K562 (cell line): ENCODE measurements around the gene PHYKPL. TPM values are rescaled to one million over a fixed set of nuclear protein-coding genes. Genes with fewer than 3 reads are reported as not detected.

Experiments used
- RBM25 ChIP-seq: fragments of 200-400 bp; formaldehyde crosslinking; IDR thresholded peaks from 2 replicates; pipeline ENCODE4 v1.6.1; 2018; ENCODE audit warnings: low read length, low read depth, moderate library complexity; ENCODE audit not compliant: severe bottlenecking
- SMAD2 ChIP-seq: fragments of 150-350 bp; IDR thresholded peaks from 2 replicates; pipeline ENCODE4 v1.6.1; 2014; ENCODE audit warnings: low read depth, mild to moderate bottlenecking, low read length
- ZBTB40 ChIP-seq, 2 experiments: fragments of 450-650 bp in 1 of 2; sonication (generic) in 1 of 2; formaldehyde crosslinking in 1 of 2; IDR thresholded peaks; 2 replicates each; pipeline versions ENCODE4 v1.7.1 to v1.9.0; 2016 to 2022; ENCODE audit warnings: inconsistent platforms in 1 of 2, mild to moderate bottlenecking in 1 of 2, missing genetic modification reagents in 1 of 2
- polyA plus RNA-seq, 8 experiments: library from polyadenylated mRNA; depleted of rRNA in 4 of 8; stranded (reverse) in 5 of 8; unstranded in 3 of 8; fragments of >200 nt; fragmentation: Nextera tagmentation in 2 of 8; fragmentation: Illumina TruSeq in 1 of 8; extraction: Ambion mirVana in 2 of 8; extraction: Trizol in 1 of 8; gene quantifications; 2 replicates each; pipeline versions ENCODE4 v1.2.1 to v1.2.3, GENCODE V29; 2011 to 2014; ENCODE audit warnings: inconsistent platforms in 1 of 8, missing spikeins in 1 of 8
- total RNA-seq, 7 experiments: library from RNA; depleted of rRNA in 6 of 7; stranded (reverse); fragments of >200 nt in 6 of 7; fragmentation: Illumina TruSeq in 2 of 7; extraction: Trizol in 2 of 7; gene quantifications; 2 replicates each; pipeline versions ENCODE4 v1.2.1 to v1.2.3, GENCODE V29; 2011 to 2021; ENCODE audit warnings: low replicate concordance in 1 of 7

Gene PHYKPL
- total and polyA plus RNA-seq, 9 of the 15 experiments (the other 6 are each of a cell fraction or from before 2014, with no cell fraction given): 4.7 to 34.7 (median 18.6) TPM

DNA sequence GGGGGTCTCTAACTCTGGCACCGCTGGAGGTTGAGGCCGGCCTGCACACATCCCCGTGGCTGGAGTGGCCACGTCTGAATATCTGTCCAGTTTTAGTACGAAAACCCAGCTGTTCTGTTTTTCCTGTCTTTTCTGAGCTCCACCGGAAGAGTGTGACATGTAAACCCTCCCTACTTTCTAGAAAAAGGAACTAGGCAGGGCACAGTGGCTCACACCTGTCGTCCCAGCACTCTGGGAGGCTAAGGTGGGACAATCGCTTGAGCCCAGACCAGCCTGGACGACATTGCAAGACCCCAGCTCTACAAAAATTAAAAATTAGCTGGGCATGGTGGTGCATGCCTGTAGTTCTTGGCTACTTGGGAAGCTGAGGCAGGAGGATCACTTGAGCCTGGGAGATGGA lies 8.2 kb upstream of the PHYKPL start (continued):
- TF ChIP-seq ZBTB40 (IDR thresholded peaks at IDR 0.05) (peak; percentile 29; the same call in 1 of the 2 replicates), ZBTB40 (CRISPR knock-in tag; IDR thresholded peaks at IDR 0.05) (no peak), RBM25 (no peak), SMAD2 (no peak)
